Choroid plexus epithelial cell (primary cell): Measurements from ENCODE around the gene MTARC2.
A peak's percentile ranks its signal among the peaks of the same experiment; 100 is the strongest.
"Not testable (repeated sequence)": the region's sequence is repeated elsewhere in the genome, so short reads cannot be mapped to it uniquely, and the experiment has no call there.

Experiments used
- DNase-seq: peaks from one replicate; pipeline ENCODE4 v3.0.0-alpha.2; 2010; ENCODE audit warnings: low read depth
- H3K4me3 ChIP-seq: 2 replicates; pipeline ENCODE4 v1.5.1; 2011; ENCODE audit warnings: low read depth, mild to moderate bottlenecking, control low read depth, low read length, moderate library complexity
- CTCF ChIP-seq: conservative IDR thresholded peaks from 2 replicates; pipeline ENCODE4 v1.5.1; 2011; ENCODE audit warnings: low read depth, mild to moderate bottlenecking, control low read depth, inconsistent platforms, low read length, moderate library complexity

Gene MTARC2

GRCh38 chr1:220732621-220733020 lies 15.5 kb upstream of the MTARC2 start:
- H3K4me3 ChIP-seq = no peak overlapping the region
- no peak for TF ChIP-seq CTCF
- DNase-seq = no peak

DNA sequence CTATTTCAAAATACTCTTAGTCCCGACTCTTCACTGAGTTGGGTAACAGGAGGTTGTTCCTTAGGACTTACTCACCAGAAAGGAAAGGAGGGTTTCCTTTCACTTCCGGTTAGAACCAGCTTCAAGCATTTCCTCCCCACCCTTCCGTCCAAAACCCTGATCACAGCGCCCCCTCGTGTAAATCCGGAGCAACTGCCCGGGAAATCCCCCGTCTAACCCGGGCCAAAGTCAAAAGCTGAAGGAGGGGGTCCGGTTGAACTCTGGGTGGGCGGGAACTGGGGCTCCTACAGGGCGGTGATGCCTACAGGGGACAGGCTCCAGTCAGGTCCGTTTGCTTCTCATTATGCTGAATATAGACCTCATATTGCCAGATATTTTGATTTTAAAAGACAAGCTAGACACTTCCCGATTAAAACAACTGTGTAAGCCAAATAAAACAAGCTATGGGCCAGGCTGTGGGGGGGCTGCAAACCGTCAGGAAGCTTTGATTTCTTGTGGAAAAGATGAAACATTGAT lies 15.0 kb upstream of the MTARC2 start:
- peak; percentile 91 for TF ChIP-seq CTCF
- DNase-seq = peak; percentile 95
- peak overlapping the region; percentile 44 for H3K4me3 ChIP-seq

- no peak overlapping the region for H3K4me3 ChIP-seq
- no peak for TF ChIP-seq CTCF
- DNase-seq = peak; percentile 91
These were observed 13.4 kb upstream of the MTARC2 start for GRCh38 chr1:220734571-220735326.

- not testable (repeated sequence) for H3K4me3 ChIP-seq, DNase-seq
These were observed 11.8 kb upstream of the MTARC2 start for GRCh38 chr1:220736283-220736682.

DNA sequence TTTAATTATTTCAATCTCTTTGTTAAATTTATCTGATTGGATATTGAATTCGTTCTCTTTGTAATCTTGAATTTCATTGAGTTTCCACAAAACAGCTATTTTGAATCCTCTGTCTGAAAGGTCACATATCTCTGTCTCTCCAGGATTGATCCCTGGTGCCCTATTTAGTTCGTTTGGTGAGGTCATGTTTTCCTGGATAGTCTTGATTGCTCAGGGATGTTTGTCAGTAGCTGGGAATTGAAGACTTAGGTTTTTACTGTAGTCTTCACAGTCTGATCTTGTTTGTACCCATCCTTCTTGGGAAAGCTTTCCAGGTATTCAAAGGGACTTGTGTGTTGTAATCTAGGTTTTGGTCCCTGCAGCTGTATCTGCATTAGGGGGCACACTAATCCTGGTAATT lies 6.8 kb upstream of the MTARC2 start:
- no peak for TF ChIP-seq CTCF
- no peak overlapping the region for H3K4me3 ChIP-seq
- no peak for DNase-seq

DNA sequence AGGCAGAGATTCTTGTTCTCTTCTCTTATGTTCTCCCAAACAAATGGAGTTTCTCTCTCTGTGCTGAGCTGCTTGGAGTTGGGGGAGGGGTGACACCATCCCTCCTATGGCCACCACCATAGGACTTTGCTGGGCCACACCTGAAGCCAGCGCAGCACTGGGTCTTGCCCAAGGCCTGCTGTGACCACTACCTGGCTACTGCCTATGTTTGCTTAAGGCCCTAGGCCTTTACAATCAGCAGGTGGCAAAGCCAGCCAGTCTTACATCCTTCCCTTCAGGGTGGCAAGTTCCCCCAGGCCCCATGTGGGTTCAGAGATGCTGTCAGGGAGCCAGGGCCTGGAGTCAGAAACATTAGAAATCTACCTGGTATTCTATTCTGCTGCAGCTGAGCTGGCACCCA lies 6.3 kb upstream of the MTARC2 start:
- H3K4me3 ChIP-seq = no peak overlapping the region
- no peak for TF ChIP-seq CTCF
- DNase-seq = no peak

DNA sequence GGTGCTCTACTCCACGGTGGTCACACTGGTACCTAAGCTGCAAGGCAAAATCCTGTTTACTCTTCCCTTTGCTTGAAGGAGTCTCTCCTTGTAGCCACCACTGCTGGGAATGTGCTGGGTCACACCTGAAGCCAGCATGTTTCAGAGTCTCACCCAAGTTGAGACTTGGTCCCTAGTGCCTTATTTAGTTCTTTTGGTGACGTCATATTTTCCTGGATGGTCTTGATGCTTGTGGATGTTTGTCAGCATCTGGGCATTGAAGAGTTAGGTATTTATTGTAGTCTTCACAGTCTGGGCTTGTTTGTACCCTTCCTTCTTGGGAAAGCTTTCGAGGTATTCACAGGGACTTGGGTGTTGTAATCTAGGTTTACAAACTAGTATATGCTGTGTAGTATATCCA lies 5.6 kb upstream of the MTARC2 start:
- no peak overlapping the region for H3K4me3 ChIP-seq
- no peak for TF ChIP-seq CTCF
- DNase-seq = no peak
